Measurements from ENCODE around the gene HFE. TPM values are rescaled to one million over a fixed set of nuclear protein-coding genes. Genes with fewer than 3 reads are reported as not detected.

Gene HFE
- total and polyA plus RNA-seq, 2 of the 13 experiments (the other 11 are each of a cell fraction or from before 2014, with no cell fraction given) = 3.7 to 6.3 TPM

- peak; percentile 54; the same call in 1 of the 2 replicates for TF ChIP-seq ZHX2 (IDR thresholded peaks at IDR 0.05; ENCODE audit: low read depth)
- peak; percentile 96; the same call in 1 of the 2 replicates for TF ChIP-seq ZHX2 (CRISPR knock-in tag; IDR thresholded peaks at IDR 0.05; ENCODE audit: borderline replicate concordance)
- TF ChIP-seq SNAPC5 (CRISPR knock-in tag; IDR thresholded peaks at IDR 0.05; ENCODE audit: borderline replicate concordance) = peak; percentile 95
- TF ChIP-seq ZNF180 (CRISPR knock-in tag; IDR thresholded peaks at IDR 0.05; ENCODE audit: borderline replicate concordance, low read depth) = peak; percentile 76; the same call in 1 of the 2 replicates
- peak; percentile 96 for TF ChIP-seq MTERF4 (CRISPR knock-in tag; IDR thresholded peaks at IDR 0.05)
- TF ChIP-seq ZBTB1 (CRISPR knock-in tag; IDR thresholded peaks at IDR 0.05; ENCODE audit: borderline replicate concordance) = no peak
- peak; percentile 71; the same call in 1 of the 2 replicates for TF ChIP-seq MXD4 (CRISPR knock-in tag; IDR thresholded peaks at IDR 0.05)
- TF ChIP-seq ZNF784 (CRISPR knock-in tag; IDR thresholded peaks at IDR 0.05; ENCODE audit: borderline replicate concordance) = peak; percentile 84; the same call in 1 of the 2 replicates
- no peak for TF ChIP-seq MAZ (IDR thresholded peaks at IDR 0.05; ENCODE audit: borderline replicate concordance, low read depth, low read length)
- peak; percentile 47; the same call in 1 of the 2 replicates for TF ChIP-seq MAZ (CRISPR knock-in tag; IDR thresholded peaks at IDR 0.05; ENCODE audit: low read depth)
- no peak; the same call in 1 of the 2 replicates for TF ChIP-seq ZBTB10 (CRISPR knock-in tag; IDR thresholded peaks at IDR 0.05; ENCODE audit: borderline replicate concordance)
- TF ChIP-seq ZNF34 (CRISPR knock-in tag; IDR thresholded peaks at IDR 0.05; ENCODE audit: borderline replicate concordance) = peak; percentile 46; the same call in 1 of the 2 replicates
- peak; percentile 95 for TF ChIP-seq ZNF138 (CRISPR knock-in tag; IDR thresholded peaks at IDR 0.05; ENCODE audit: low read depth)
- peak; percentile 83 for TF ChIP-seq ZBTB42 (CRISPR knock-in tag; IDR thresholded peaks at IDR 0.05)
- TF ChIP-seq ZNF703 (CRISPR knock-in tag; IDR thresholded peaks at IDR 0.05; ENCODE audit: borderline replicate concordance) = no peak; the same call in 1 of the 2 replicates
- no peak for TF ChIP-seq ZNF3 (CRISPR knock-in tag; IDR thresholded peaks at IDR 0.05)
- 0 out of 2 replicates have a peak, but pooled peaks have one; percentile 92 for TF ChIP-seq ZNF567 (CRISPR knock-in tag; IDR thresholded peaks at IDR 0.05; ENCODE audit: borderline replicate concordance)
These were observed 41.9 kb upstream of the HFE start (continued) for GRCh38 chr6:26045065-26045927.
